Mucosa of descending colon (tissue), 3 donors: ENCODE results near the gene ZNF763. TPM values are rescaled to one million over a fixed set of nuclear protein-coding genes. Genes with fewer than 3 reads are reported as not detected.
"Not testable (repeated sequence)": the region's sequence is repeated elsewhere in the genome, so short reads cannot be mapped to it uniquely, and the experiment has no call there.

Experiments used
- ATAC-seq: fragments of 200-7000 bp; cut with Tn5 transposase; one replicate; pipeline ENCODE4 v1.9.1; 2020; ENCODE audit warnings: mild to moderate bottlenecking, moderate library complexity
- DNase-seq, 3 donors: peaks; one replicate each; pipeline ENCODE4 v3.0.0-alpha.2; 2020
- H3K36me3 ChIP-seq: fragments of 200-600 bp; one replicate; pipeline ENCODE4 v1.8.0; 2021; ENCODE audit warnings: low read depth, mild to moderate bottlenecking
- H3K4me1 ChIP-seq: fragments of 200-600 bp; one replicate; pipeline ENCODE4 v1.8.0; 2021; ENCODE audit warnings: low read depth, mild to moderate bottlenecking
- H3K4me3 ChIP-seq: fragments of 200-600 bp; one replicate; pipeline ENCODE4 v1.8.0; 2021; ENCODE audit warnings: mild to moderate bottlenecking
- H3K9me3 ChIP-seq: fragments of 200-600 bp; one replicate; pipeline ENCODE4 v1.8.0; 2021; ENCODE audit warnings: mild to moderate bottlenecking
- intact Hi-C, 2 donors: fragments of 100-400 bp; cut with DNase I in 1 of 2; cut with micrococcal nuclease in 1 of 2; formaldehyde crosslinking; loops; one replicate each; pipeline versions ENCODE4 v1.11.0 to v1.11.1; 2022; cut with DNase I, micrococcal nuclease
- long read RNA-seq, 2 donors: library from polyadenylated mRNA; unstranded; transcript quantifications; one replicate each; pipeline ENCODE4 v2.0.0, GENCODE V29; 2019 to 2021
- total RNA-seq, 3 donors: library from RNA; stranded (reverse); fragmentation: NEBNext Ultra II Directional in 2 of 3; extraction: Animal tissue kit (Norgen Biotek cat#: 25700) in 2 of 3; gene quantifications; one replicate each; pipeline versions ENCODE4 v1.2.1 to v1.2.4, GENCODE V29; 2021 to 2023
- TF ChIP-seq, protein P1 (sequence below): fragments of 200-600 bp; IDR thresholded peaks from one replicate; pipeline ENCODE4 v1.8.0; 2022; ENCODE audit warnings: antibody characterized with exemption, mild to moderate bottlenecking
- donor health status: DM: no; HTN: no; CAD: no; lungs with moderate emphysema.
- donor health status: DM: no; HTN: no; CAD: no.
- donor health status: DM: no; HTN: yes; CAD: no.

The ZNF763 gene
- total RNA-seq = 1 to 10 TPM; 4.7 to 8.9 (median 6.7) TPM
- long read RNA-seq, donor 1 = 0 reads
- long read RNA-seq, donor 2, partial matches to known transcripts = 0 of 1 reads
- long read RNA-seq, donor 2, other reads (novel, unspliced or antisense) = 0 of 1 reads

DNA sequence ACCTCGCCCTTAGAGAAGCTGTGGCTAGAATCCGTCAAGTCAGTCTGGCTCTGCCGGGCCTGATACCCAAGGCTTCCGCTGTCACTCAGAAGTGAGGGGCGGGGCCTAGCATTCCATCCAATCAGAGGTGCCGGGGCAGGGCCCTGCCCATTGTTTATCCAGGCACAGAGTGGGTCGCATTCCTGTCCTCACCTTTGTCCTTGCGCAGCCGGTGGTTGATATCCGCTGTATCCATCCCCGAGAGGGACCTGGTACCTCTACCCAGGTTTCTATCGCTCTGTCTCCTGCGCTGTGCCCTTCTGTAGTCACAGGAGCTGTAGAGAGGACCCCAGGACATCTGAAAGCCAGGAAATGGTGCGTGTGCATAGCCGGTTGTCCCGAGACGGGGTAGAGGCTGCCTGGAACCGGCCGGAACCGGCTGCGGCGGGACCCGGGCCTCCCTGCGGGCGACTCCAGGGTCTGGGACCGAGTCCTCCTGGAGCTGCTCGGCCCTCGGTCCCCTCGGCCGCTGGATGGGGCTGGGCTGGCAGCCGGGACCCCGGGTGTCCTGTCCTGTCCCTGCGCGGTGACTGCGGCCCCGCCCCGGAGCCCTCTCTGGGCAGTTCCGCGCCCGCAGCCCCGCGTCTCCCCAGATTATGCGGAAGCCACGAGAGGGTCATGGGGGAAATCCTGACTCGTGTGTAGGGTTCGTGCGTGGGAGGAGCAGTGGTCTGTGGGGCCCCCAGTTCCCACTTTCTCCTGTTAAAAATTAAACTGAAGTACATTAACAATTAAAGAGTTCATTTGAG, at the start of gene ZNF763:
TSS of gene ZNF763 (plus strand) at position 183 of the 788 bp plus-strand sequence. CDS start at position 352, 169 bp downstream.
- Histone ChIP-seq H3K36me3 (no peaks in the 10 kb centered on the region), H3K9me3 (no peaks in the 10 kb centered on the region), H3K4me3 (peak within 1 kb of the TSS; percentile 54), H3K4me1 (peaks cover 9% of the 10 kb centered on the region)
- intact Hi-C loops = no loop called here
- TF ChIP-seq, protein P1, sequence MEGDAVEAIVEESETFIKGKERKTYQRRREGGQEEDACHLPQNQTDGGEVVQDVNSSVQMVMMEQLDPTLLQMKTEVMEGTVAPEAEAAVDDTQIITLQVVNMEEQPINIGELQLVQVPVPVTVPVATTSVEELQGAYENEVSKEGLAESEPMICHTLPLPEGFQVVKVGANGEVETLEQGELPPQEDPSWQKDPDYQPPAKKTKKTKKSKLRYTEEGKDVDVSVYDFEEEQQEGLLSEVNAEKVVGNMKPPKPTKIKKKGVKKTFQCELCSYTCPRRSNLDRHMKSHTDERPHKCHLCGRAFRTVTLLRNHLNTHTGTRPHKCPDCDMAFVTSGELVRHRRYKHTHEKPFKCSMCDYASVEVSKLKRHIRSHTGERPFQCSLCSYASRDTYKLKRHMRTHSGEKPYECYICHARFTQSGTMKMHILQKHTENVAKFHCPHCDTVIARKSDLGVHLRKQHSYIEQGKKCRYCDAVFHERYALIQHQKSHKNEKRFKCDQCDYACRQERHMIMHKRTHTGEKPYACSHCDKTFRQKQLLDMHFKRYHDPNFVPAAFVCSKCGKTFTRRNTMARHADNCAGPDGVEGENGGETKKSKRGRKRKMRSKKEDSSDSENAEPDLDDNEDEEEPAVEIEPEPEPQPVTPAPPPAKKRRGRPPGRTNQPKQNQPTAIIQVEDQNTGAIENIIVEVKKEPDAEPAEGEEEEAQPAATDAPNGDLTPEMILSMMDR = no peak
- ATAC-seq (peak; percentile 99), DNase-seq (peak; percentile 96 to 99 (median 97))

DNA sequence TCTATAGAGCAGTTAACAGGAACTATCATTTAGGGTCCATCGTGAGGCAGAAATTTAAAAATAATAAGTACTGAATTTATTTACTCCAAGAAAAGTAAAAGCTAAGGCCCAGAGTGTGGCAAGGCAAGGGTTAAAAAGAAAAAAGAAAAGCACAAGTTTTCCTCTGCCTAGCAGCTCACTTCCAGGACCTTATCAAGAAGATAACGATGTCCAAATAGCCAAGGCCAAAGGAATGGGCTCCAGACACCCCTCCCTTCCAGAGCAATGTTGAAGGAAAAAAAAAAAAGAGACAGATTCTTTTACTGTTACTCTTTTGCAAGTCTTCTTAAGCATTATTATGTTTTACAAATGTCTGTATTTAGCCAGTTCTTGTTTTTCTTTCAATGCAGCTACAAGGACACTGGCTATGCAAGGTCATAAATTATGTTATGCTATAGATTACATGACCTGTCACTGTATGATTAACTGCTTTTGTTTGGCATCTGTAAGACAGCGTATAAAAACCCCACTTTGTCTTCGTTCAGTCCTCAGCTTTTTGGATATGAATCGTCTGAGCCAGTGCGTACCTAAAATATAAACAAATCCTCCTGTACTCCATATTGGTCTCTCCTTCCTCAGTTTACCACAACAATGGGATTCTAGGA, 42.9 kb upstream of the ZNF763 start:
- TF ChIP-seq, protein P1 = no peak
- ATAC-seq (no peak), DNase-seq (no peak)
- intact Hi-C loops = no loop called here
- Histone ChIP-seq H3K4me1 (peaks cover 10% of the 10 kb centered on the region), H3K36me3 (no peaks in the 10 kb centered on the region), H3K9me3 (no peaks in the 10 kb centered on the region), H3K4me3 (no peak overlapping the region)

DNA sequence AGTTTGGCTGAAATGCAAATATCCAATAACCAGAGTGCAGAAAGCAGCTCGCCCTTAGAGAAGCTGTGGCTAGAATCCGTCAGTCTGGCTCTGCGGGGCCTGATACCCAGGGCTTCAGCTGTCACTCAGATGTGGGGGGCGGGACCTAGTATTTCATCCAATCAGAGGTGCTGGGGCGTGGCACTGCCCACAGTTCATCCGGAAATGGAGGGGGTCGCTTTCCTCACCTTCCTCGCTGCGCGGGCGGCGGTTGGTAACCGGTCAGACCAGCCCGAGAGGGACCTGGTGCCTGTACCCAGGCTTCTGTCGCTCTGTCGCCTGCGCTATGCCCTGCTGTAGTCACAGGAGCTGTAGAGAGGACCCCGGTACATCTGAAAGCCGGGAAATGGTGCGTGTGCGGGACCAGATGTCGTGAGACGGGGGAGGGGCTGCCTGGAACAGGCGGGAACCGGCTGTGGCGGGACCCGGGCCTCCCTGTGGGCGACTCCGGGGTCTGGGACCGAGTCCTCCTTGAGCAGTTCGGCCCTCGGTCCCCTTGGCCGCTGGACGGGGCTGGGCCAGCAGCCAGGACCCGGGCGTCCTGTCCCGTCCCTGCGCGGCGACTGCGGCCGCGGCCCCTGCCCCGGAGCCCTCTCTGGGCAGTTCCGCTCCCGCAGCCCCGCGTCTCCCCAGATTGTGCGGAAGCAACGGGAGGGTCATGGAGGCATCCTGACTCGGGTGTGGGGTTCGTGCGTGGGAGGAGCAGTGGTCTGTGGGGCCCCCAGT, 39.8 kb upstream of the ZNF763 start, which contains the start of gene ZNF700:
TSS of gene ZNF700 (plus strand) at position 222 of the 765 bp plus-strand sequence. CDS start at position 326, 104 bp downstream.
- ATAC-seq (peak; percentile 96), DNase-seq (peak; percentile 95 to 100 (median 95))
- H3K36me3 ChIP-seq = no peaks in the 10 kb centered on the region
- peaks cover 10% of the 10 kb centered on the region for H3K4me1 ChIP-seq
- intact Hi-C loops = loop anchor here in 1 of 2 donors (2.0 kb wide), 1 partner anchor 64 kb away; no protein-coding TSS in a partner anchor
- TF ChIP-seq, protein P1 = no peak
- peaks cover 6% of the 10 kb centered on the region for H3K9me3 ChIP-seq
- H3K4me3 ChIP-seq = peak within 1 kb of the TSS; percentile 76

DNA sequence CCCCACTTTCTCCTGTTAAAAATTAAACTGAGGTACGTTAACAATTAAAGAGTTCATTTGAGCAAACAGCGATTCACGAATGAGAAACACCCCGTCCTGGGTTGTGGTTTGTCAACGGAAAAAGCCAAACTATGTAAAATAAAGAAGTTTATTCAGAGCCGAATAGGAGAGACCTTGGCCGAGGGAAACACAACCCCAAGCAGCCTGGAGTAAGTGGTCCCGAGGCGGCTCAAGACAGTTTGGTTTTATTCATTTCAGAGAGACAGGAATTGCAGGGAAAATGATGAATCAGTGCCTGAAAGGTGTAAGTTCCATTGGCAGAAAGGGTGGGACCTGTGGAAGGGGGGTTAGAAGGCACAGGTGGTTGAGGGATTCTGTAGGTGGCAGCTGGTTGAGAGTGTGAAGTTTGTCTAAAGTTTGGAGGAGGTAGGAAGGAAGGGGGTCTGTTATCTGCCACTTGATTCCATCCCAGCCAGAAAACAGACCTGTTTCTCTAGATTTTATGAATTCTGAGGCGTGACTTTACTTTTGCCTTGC, 39.1 kb upstream of the ZNF763 start:
- H3K4me1 ChIP-seq = peaks cover 10% of the 10 kb centered on the region
- peak overlapping the region; percentile 76 for H3K4me3 ChIP-seq
- not testable (repeated sequence) for DNase-seq, H3K36me3 ChIP-seq, H3K9me3 ChIP-seq, ATAC-seq
- intact Hi-C loops = loop anchor here in 1 of 2 donors (2.0 kb wide), 1 partner anchor 63 kb away; no protein-coding TSS in a partner anchor

DNA sequence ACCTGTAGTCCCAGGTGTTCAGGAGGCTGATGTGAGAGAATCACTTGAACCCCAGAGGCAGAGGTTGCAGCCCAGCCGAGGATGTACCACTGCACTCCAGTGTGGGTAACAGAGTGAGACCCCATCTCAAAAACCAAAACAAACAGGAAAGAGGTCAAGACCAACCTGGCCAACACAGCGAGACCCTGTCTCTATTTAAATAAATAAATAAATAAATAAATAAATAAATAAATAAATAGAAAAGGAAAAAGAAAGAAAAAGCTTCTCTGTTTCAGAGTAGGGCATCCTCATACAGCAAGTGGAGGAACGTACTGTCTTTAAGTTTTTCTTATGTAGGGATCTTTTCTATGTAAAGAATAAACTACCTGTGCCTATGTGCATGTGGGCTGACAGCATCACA, 37.6 kb upstream of the ZNF763 start:
- Histone ChIP-seq H3K4me3 (no peak overlapping the region), H3K4me1 (peaks cover 10% of the 10 kb centered on the region), H3K36me3 (no peaks in the 10 kb centered on the region), H3K9me3 (peaks cover 23% of the 10 kb centered on the region)
- intact Hi-C loops = no loop called here
- TF ChIP-seq, protein P1 = no peak
- DNase-seq (no peak), ATAC-seq (no peak)
